HFF-Myc (cell line): ENCODE data around the gene IMPACT.
A peak's percentile ranks its signal among the peaks of the same experiment; 100 is the strongest.

Experiments used
- DNase-seq: peaks from one replicate; pipeline ENCODE4 v3.0.0-alpha.2; 2011; ENCODE audit warnings: low read depth; ENCODE audit errors: extremely low read depth
- H3K4me3 ChIP-seq: replicated peaks from 2 replicates; pipeline ENCODE4 v1.5.1; 2011; ENCODE audit warnings: low read depth, mild to moderate bottlenecking, control low read depth, low read length
- TF ChIP-seq, protein P1 (sequence below): IDR thresholded peaks from 2 replicates; pipeline ENCODE4 v1.5.1; 2012; ENCODE audit warnings: mild to moderate bottlenecking, low read depth, low read length, control low read depth; ENCODE audit errors: missing control alignments

The IMPACT gene

DNA sequence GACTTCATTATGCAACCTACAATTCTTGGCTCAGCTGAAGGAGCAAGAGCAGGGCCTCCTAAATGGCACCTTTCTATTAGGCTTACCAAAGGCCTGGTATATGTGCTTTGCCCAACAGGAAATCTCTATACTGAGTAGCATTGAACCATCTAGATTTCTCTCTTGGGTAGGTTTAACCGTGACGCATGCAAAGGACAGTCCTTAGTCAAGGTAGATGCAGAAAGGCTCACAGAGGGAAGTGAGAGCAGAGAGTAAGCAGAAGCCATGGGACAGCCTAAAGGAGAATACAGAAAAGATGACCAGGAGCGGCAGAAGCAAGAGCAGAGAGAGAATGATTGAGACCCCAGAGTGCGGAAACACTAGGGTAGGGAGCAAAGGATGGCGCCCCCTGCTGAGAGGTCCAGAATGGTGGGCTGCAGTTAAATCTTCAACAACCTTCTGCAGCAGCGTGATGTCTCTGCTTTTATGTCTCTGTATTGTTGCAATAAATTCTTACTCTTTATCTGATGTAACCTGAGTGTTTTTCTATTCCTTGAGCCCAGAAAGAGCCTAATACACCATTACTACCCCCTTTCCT lies 24.2 kb upstream of the IMPACT start:
- TF ChIP-seq, protein P1, sequence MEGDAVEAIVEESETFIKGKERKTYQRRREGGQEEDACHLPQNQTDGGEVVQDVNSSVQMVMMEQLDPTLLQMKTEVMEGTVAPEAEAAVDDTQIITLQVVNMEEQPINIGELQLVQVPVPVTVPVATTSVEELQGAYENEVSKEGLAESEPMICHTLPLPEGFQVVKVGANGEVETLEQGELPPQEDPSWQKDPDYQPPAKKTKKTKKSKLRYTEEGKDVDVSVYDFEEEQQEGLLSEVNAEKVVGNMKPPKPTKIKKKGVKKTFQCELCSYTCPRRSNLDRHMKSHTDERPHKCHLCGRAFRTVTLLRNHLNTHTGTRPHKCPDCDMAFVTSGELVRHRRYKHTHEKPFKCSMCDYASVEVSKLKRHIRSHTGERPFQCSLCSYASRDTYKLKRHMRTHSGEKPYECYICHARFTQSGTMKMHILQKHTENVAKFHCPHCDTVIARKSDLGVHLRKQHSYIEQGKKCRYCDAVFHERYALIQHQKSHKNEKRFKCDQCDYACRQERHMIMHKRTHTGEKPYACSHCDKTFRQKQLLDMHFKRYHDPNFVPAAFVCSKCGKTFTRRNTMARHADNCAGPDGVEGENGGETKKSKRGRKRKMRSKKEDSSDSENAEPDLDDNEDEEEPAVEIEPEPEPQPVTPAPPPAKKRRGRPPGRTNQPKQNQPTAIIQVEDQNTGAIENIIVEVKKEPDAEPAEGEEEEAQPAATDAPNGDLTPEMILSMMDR, result peak; percentile 35
- DNase-seq, result no peak
- no peak overlapping the region for H3K4me3 ChIP-seq

DNA sequence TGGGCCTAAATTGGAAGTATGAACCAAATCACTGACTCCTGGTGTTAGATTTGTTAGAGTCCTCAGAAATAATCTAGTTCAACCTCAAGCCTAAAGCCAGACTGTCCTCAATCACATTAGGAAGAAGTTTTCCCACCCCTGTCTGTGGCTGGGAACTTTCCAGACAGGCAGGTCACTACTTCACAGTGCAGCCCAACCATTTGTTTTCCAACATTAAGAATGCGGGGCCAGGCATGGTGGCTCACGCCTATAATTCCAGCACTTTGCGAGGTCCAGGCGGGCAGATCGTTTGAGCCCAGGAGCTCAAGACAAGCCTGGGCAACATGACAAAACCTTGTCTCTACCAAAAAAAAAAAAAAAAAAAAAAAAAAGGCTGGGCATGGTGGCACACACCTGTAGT lies 23.4 kb upstream of the IMPACT start:
- H3K4me3 ChIP-seq, result no peak overlapping the region
- TF ChIP-seq, protein P1, result no peak
- DNase-seq, result no peak

DNA sequence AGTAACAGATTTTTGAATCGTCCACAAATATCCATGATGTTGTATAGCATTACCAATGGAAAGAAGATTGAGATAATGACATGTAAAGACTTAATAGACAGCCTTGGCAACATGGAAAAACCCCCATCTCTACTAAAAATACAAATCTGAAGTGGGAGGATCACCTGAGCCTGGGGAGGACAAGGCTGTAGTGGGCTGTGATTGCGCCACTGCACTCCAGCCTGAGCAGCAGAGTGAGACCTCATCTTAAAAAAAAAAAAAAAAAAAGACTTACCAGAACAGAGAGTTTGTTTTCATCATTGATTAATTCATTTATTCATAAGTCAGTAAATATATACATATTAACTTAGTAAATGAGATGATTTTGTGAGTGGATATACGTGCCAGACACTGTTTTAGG lies 21.9 kb upstream of the IMPACT start:
- TF ChIP-seq, protein P1, result no peak
- no peak for DNase-seq
- no peak overlapping the region for H3K4me3 ChIP-seq

DNA sequence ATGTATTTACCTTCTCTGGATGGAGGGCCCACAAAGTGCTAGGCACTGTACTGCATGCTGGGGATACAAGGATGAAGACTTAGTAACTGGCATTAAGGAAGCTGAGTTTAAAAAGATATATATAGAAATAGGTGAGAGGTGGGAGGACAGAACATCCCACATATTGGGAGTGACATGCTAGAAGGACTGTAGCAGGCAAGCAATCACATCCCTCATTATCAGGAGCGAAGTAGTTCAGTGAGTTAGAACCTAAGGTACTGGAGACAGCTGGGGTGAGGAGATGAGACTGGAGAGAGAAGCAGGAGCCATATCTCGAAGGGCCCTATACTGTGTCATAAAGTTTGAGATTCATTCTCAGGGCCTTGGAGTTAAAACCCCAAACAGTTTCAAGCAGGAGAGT lies 18.0 kb upstream of the IMPACT start:
- DNase-seq, result no peak
- H3K4me3 ChIP-seq, result no peak overlapping the region
- TF ChIP-seq, protein P1, result no peak

DNA sequence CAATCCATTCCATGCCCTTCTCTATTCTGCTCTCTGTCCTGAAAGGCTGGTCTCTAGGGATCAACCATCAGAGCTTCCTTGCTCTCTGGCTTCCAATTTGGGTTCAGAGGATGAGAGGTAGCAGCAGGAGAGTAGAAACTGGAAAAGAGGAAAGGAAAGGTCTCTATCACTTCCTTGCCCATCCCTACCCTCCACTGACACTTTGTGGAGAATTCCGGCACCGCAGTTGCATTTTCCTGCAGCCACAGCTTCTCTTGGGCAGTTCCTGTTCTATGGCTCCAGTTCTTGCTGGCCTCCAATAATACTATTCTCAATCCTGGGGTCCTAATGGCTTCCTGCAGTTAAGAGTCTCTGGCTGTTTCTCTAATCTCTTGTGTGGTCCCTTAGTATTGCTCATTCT lies 13.3 kb upstream of the IMPACT start:
- TF ChIP-seq, protein P1, result peak; percentile 51
- no peak for DNase-seq
- no peak overlapping the region for H3K4me3 ChIP-seq

DNA sequence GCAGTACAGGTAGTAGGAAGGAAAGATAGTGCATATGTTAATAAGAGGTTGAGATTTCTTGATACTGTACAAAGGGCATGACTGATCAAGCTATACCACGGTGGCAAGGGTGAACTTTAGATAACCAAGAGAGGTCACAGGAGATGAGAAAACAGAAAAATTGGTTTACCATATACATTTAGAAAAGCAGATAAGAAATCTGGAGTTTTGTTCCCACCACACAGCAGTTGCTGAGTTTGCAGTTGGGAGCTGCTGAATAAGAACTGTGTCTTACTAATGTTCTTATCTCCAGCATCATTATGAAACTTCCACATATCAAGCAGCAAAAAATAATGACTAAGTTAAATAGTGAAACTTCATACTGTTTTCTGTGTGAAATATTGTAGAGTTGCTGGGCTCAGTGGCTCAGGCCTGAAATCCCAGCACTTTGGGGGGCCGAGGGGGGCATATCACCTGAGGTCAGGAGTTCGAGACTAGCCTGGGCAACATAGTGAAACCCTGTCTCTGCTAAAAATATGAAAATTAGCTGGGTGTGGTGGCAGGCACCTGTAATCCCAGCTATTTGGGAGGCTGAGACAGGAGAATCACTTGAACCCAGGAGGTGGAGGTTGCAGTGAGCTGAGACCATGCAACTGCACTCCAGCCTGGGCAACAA lies 12.0 kb upstream of the IMPACT start:
- TF ChIP-seq, protein P1, result no peak
- DNase-seq, result no peak
- no peak overlapping the region for H3K4me3 ChIP-seq
